Measurements from ENCODE around the gene FMO1. TPM values are rescaled to one million over a fixed set of nuclear protein-coding genes. Genes with fewer than 3 reads are reported as not detected.
"Not testable (repeated sequence)": the region's sequence is repeated elsewhere in the genome, so short reads cannot be mapped to it uniquely, and the experiment has no call there.

The FMO1 gene
- polyA plus RNA-seq, 2 of the 4 experiments (the other 2 are of a cell fraction) = not detected

DNA sequence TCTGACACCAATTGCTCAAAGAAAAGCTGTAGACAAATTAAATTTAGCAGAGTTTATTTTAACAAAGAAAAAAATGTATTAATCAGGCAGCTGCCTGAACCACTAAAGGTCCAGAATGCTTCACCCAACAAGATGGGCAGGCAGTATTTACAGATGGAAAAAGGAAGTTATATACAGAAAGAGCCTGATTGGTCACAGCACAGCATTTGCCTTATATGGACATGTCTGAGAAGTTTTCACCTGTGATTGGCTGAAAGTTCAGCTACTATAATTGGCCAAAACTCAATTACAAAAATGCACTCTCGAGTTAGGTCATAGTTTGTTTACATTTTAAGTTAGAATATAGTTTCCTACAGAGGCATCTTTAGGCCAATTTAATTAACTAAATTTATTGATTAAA is 15.1 kb upstream of the FMO1 start:
- no peak for TF ChIP-seq HOXA7 (CRISPR knock-in tag; IDR thresholded peaks at IDR 0.05)
- TF ChIP-seq NFE2L2 (conservative IDR thresholded peaks at IDR 0.05; ENCODE audit: low read length) = no peak
- no peak for TF ChIP-seq FOXS1 (CRISPR knock-in tag; IDR thresholded peaks at IDR 0.05)
- no peak for TF ChIP-seq HDAC2 (IDR thresholded peaks at IDR 0.05)
- no peak for TF ChIP-seq RCOR1 (IDR thresholded peaks at IDR 0.05; ENCODE audit: low read depth, low read length)
- TF ChIP-seq, protein P1, sequence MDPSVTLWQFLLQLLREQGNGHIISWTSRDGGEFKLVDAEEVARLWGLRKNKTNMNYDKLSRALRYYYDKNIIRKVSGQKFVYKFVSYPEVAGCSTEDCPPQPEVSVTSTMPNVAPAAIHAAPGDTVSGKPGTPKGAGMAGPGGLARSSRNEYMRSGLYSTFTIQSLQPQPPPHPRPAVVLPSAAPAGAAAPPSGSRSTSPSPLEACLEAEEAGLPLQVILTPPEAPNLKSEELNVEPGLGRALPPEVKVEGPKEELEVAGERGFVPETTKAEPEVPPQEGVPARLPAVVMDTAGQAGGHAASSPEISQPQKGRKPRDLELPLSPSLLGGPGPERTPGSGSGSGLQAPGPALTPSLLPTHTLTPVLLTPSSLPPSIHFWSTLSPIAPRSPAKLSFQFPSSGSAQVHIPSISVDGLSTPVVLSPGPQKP (IDR thresholded peaks at IDR 0.05; ENCODE audit: low read depth, low read length) = no peak
- no peaks in the 10 kb centered on the region for H3K4me1 ChIP-seq
- DNase-seq (ENCODE audit: low read depth in 1 of 2, low spot score in 1 of 2) (peak in 1 of 2 experiments; percentile 19), ATAC-seq (no peak), FAIRE-seq (no peak)
- ChIA-PET CTCF (no interaction called here), POLR2A (no interaction called here)
- 8% methylated on average over 1 of the region's 1 CpG for WGBS (ENCODE audit: missing lambda C conversion rate)
- H3K4me3 ChIP-seq = no peak overlapping the region
- no peak overlapping the region for H3K4me2 ChIP-seq
- H3K27ac ChIP-seq = no peak overlapping the region
- H3K9me3 ChIP-seq = no peaks in the 10 kb centered on the region

DNA sequence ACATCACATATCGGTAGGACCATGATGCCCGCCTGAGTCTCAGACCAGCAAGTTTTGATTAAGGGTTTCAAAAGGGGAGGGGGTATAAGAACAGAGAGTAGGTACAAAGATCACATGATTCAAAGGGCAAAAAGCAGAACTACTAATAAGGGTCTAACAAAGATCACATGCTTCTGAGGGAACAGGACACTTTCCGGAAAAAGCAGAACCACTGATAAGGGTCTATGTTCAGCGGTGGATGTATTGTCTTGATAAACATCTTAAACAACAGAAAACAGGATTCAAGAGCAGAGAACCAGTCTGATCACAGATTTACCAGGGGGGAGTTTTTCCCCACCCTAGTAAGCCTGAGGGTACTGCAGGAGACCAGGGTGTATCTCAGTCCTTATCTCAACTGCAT is 12.1 kb upstream of the FMO1 start:
- CTCF ChIA-PET = interaction anchor here (1.0 to 1.2 kb wide), 2 partner anchors 9 to 10 kb away, joined by 5 to 8 read pairs; no protein-coding TSS in a partner anchor
- H3K9me3 ChIP-seq; H3K4me1 ChIP-seq; H3K4me2 ChIP-seq; ATAC-seq; DNase-seq (ENCODE audit: low read depth in 1 of 2, low spot score in 1 of 2); H3K4me3 ChIP-seq; POLR2A ChIA-PET; H3K27ac ChIP-seq; FAIRE-seq: not testable (repeated sequence)
- 75% methylated on average over 4 of the region's 4 CpGs for WGBS (ENCODE audit: missing lambda C conversion rate)

DNA sequence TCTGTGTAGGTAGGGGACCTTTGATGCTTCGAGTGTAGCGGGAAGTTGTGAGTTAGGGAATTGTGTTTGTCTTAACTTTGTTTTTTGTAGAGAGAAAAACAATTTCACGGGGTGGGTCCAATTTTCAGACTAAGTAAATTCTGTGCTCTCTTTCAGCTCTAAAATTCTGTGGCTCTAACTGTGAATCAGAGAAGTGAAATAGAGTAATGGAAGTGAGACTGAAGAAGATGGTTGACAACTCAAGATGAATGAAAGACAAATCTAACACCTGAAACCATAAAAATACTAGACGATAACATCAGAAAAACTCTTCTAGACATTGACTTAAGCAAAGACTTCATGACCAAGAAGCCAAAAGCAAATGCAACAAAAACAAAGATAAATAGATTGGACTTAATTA is 4.4 kb upstream of the FMO1 start:
- ChIA-PET POLR2A (no interaction called here), CTCF (interaction anchor here (0.8 to 1.0 kb wide), 2 partner anchors 10 to 70 kb away, joined by 3 to 4 read pairs; partner anchors contain the start of gene FMO4)
- Histone ChIP-seq H3K9me3 (peaks cover 3% of the 10 kb centered on the region; the same call in 1 of the 3 replicates), H3K27ac (no peak overlapping the region), H3K4me2 (no peak overlapping the region), H3K4me3 (no peak overlapping the region), H3K4me1 (no peaks in the 10 kb centered on the region)
- TF ChIP-seq MAFK (IDR thresholded peaks at IDR 0.05; ENCODE audit: partially characterized antibody) = no peak
- no peak for TF ChIP-seq POLR2A (IDR thresholded peaks at IDR 0.05; ENCODE audit: low read length)
- TF ChIP-seq ZSCAN20 (CRISPR knock-in tag; IDR thresholded peaks at IDR 0.05) = no peak
- TF ChIP-seq, protein P2, sequence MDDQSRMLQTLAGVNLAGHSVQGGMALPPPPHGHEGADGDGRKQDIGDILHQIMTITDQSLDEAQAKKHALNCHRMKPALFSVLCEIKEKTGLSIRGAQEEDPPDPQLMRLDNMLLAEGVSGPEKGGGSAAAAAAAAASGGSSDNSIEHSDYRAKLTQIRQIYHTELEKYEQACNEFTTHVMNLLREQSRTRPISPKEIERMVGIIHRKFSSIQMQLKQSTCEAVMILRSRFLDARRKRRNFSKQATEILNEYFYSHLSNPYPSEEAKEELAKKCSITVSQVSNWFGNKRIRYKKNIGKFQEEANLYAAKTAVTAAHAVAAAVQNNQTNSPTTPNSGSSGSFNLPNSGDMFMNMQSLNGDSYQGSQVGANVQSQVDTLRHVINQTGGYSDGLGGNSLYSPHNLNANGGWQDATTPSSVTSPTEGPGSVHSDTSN (IDR thresholded peaks at IDR 0.05) = no peak
- TF ChIP-seq RCOR1 (IDR thresholded peaks at IDR 0.05; ENCODE audit: low read depth, low read length) = no peak
- TF ChIP-seq, protein P1 (IDR thresholded peaks at IDR 0.05; ENCODE audit: low read depth, low read length) = no peak
- FAIRE-seq = no peak
- ATAC-seq = no peak
- 21% methylated on average over 4 of the region's 4 CpGs for WGBS (ENCODE audit: missing lambda C conversion rate)
- DNase-seq (ENCODE audit: low read depth in 1 of 2, low spot score in 1 of 2) = no peak

DNA sequence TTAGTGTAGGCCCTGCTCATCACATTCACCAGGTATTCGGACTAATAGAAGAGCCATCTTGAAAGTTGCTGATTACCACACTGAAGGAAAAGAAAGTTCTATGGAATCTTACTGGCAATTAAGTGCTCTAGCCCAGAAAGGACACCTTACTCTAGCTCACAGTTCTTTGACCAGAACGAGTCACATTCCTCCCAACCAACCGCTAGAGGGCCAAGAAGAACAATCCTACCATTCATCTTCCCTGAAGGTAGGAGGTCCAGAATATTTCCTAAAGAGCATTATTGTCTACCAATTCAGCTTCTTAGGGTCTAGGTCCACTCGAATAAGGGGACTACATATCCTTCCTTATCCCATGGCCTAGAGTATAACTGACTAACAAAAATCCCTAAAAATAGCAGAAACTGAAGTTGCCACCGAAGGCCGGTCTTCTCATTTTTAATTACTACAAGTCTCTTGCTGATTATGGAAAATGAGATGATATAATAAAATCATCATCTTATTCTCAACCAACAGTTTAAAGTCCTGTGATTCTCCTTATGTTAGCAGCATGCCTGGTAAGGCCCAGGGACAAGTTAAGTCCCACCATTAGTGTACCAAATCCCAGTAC is 2.7 kb upstream of the FMO1 start:
- TF ChIP-seq, protein P3, sequence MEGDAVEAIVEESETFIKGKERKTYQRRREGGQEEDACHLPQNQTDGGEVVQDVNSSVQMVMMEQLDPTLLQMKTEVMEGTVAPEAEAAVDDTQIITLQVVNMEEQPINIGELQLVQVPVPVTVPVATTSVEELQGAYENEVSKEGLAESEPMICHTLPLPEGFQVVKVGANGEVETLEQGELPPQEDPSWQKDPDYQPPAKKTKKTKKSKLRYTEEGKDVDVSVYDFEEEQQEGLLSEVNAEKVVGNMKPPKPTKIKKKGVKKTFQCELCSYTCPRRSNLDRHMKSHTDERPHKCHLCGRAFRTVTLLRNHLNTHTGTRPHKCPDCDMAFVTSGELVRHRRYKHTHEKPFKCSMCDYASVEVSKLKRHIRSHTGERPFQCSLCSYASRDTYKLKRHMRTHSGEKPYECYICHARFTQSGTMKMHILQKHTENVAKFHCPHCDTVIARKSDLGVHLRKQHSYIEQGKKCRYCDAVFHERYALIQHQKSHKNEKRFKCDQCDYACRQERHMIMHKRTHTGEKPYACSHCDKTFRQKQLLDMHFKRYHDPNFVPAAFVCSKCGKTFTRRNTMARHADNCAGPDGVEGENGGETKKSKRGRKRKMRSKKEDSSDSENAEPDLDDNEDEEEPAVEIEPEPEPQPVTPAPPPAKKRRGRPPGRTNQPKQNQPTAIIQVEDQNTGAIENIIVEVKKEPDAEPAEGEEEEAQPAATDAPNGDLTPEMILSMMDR (IDR thresholded peaks at IDR 0.05) = peak; percentile 68
- TF ChIP-seq, protein P4, sequence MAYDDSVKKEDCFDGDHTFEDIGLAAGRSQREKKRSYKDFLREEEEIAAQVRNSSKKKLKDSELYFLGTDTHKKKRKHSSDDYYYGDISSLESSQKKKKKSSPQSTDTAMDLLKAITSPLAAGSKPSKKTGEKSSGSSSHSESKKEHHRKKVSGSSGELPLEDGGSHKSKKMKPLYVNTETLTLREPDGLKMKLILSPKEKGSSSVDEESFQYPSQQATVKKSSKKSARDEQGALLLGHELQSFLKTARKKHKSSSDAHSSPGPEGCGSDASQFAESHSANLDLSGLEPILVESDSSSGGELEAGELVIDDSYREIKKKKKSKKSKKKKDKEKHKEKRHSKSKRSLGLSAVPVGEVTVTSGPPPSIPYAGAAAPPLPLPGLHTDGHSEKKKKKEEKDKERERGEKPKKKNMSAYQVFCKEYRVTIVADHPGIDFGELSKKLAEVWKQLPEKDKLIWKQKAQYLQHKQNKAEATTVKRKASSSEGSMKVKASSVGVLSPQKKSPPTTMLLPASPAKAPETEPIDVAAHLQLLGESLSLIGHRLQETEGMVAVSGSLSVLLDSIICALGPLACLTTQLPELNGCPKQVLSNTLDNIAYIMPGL (CRISPR knock-in tag; IDR thresholded peaks at IDR 0.05; ENCODE audit: borderline replicate concordance) = no peak
- TF ChIP-seq FOSL2 (IDR thresholded peaks at IDR 0.05) (no peak), FOSL2 (CRISPR knock-in tag; IDR thresholded peaks at IDR 0.05) (no peak), RFX5 (IDR thresholded peaks at IDR 0.05) (no peak), BHLHE40 (IDR thresholded peaks at IDR 0.05; ENCODE audit: low read depth, low read length) (no peak), RAD21 (conservative IDR thresholded peaks at IDR 0.05 in 1 of 2, IDR thresholded peaks at IDR 0.05 in 1 of 2) (peak; percentile 43; a peak in 4 of 5 replicates), SMC3 (IDR thresholded peaks at IDR 0.05) (peak; percentile 56), EHF (CRISPR knock-in tag; IDR thresholded peaks at IDR 0.05) (no peak)
- POLR2A ChIA-PET = interaction anchor here (1.0 kb wide), 1 partner anchor 68 kb away, joined by 3 read pairs; no protein-coding TSS in a partner anchor
- H3K4me1 ChIP-seq = no peaks in the 10 kb centered on the region
- FAIRE-seq (peak; percentile 77), ATAC-seq (peak; percentile 95 to 96), DNase-seq (ENCODE audit: low read depth in 1 of 2, low spot score in 1 of 2) (peak; percentile 48 to 58)
- H3K4me3 ChIP-seq = no peak overlapping the region
- WGBS (ENCODE audit: missing lambda C conversion rate) = 33% methylated on average over 6 of the region's 6 CpGs
- CTCF ChIA-PET = interaction anchor here (0.6 to 2.1 kb wide), 20 partner anchors 9 to 578 kb away, joined by 3 to 12 read pairs (median 4); partner anchors contain the start of gene FMO4
- no peaks in the 10 kb centered on the region for H3K9me3 ChIP-seq
- no peak overlapping the region for H3K27ac ChIP-seq
- H3K4me2 ChIP-seq = no peak overlapping the region

Data from A549 (cell line).